22Rv1 (cell line): ENCODE measurements around the gene ST8SIA6.

Experiments
- H3K27ac ChIP-seq: fragments of 450-650 bp; 2 replicates; pipeline ENCODE4 v1.5.1; 2017
- ZFX ChIP-seq: fragments of 450-650 bp; IDR thresholded peaks from 2 replicates; pipeline ENCODE4 v1.6.1; 2017; ENCODE audit warnings: antibody characterized with exemption, borderline replicate concordance
- TF ChIP-seq, protein P1 (sequence below): fragments of 450-650 bp; IDR thresholded peaks from 2 replicates; pipeline ENCODE4 v1.5.1; 2017; ENCODE audit warnings: mild to moderate bottlenecking

The ST8SIA6 gene

DNA sequence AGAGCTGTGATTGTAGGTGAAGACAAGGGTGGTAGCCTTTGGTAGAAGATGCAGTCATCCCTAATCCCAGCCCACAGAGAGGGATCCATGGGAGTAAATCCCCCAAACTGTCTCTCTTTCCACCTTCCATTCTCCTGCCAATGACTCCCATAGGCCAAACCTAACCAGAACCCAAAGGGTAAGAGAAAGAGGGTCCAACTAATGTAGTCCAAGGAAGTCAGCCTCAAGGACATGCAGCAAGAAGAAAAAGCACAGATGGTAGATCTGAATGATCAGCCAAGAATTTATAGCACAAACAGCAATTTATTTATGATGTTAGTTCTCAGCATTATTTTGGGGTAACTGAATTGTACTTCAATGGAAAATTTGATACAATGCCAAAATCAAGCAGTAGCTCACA lies 87.7 kb downstream of the ST8SIA6 start:
- TF ChIP-seq ZFX = no peak
- TF ChIP-seq, protein P1, sequence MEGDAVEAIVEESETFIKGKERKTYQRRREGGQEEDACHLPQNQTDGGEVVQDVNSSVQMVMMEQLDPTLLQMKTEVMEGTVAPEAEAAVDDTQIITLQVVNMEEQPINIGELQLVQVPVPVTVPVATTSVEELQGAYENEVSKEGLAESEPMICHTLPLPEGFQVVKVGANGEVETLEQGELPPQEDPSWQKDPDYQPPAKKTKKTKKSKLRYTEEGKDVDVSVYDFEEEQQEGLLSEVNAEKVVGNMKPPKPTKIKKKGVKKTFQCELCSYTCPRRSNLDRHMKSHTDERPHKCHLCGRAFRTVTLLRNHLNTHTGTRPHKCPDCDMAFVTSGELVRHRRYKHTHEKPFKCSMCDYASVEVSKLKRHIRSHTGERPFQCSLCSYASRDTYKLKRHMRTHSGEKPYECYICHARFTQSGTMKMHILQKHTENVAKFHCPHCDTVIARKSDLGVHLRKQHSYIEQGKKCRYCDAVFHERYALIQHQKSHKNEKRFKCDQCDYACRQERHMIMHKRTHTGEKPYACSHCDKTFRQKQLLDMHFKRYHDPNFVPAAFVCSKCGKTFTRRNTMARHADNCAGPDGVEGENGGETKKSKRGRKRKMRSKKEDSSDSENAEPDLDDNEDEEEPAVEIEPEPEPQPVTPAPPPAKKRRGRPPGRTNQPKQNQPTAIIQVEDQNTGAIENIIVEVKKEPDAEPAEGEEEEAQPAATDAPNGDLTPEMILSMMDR = no peak
- no peak overlapping the region for H3K27ac ChIP-seq

DNA sequence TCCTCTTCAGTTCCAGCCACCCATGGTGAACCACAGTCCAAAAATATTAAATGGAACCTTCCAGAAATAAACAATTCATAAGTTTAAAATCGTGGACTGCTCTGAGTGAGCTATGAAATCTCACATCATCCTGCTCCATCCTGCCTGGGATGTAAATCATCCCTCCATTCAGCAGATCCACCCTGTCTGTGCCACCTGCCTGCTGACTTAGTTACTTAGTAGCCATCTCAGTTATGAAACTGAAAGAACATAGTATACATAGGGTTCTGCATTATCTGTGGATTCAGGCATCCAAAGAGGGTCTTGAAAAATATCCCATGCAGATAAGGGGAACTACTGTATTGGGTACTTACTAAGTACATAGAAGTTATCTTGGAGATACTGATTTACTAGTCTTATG lies 89.0 kb downstream of the ST8SIA6 start:
- TF ChIP-seq ZFX = no peak
- TF ChIP-seq, protein P1 = no peak
- H3K27ac ChIP-seq = no peak overlapping the region

DNA sequence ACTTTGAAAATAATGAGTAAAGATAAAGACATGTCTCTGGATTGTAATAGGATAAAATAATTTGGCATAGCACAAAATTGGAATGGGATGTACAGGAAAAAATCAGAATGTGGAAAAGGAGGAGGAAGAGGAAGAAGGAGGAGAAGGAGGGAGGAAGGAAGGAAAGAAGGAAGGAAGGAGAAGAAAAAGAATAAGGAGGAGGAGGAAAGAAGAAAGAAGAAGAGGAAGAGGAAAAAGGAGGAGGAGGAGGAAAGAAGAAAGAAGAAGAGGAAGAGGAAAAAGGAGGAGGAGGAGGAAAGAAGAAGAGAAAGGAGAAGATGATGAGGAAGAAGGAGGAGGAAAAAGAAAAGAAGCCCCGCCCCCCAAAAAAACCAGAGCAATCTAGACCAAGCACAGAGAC lies 95.9 kb downstream of the ST8SIA6 start:
- H3K27ac ChIP-seq = no peak overlapping the region
- no peak for TF ChIP-seq ZFX
- TF ChIP-seq, protein P1 = no peak

DNA sequence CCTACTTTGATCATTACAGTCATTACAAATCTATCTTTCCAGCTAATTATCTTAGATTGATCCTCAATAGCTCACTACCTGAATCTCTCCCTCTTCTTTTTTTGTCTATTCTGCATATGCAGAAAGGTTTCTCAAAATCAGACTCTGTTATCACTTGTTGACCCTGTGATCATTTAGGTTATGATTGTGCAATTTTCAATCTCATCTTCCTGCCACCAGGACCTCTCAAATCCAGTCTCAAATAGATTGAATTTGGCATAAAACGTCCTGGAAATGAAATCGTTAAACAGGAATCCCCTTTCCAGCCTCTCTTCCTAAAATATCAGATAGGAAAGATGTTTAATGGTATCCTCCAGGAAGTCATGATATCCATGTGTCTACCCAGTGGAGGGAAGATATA lies 96.6 kb downstream of the ST8SIA6 start:
- no peak for TF ChIP-seq ZFX
- TF ChIP-seq, protein P1 = no peak
- no peak overlapping the region for H3K27ac ChIP-seq

DNA sequence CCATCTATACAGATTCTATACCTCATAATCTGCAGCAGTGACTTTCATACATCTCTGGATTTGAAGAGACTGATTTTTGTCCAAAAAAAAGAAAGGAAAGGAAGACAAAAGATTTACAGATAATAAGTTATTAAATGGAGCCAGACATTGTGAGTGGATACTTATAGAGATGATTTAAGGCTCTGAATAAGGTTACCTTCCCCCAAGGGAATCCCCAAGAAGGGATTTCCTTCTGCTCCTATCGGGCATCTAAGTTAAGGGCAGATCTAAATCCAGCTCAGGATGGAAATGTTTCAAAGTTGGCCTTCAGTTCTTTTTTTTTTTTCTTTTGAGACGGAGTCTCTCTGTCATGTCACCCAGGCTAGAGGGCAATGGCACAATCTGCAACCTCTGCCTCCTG lies 97.6 kb downstream of the ST8SIA6 start:
- H3K27ac ChIP-seq = no peak overlapping the region
- TF ChIP-seq, protein P1 = no peak
- no peak for TF ChIP-seq ZFX

DNA sequence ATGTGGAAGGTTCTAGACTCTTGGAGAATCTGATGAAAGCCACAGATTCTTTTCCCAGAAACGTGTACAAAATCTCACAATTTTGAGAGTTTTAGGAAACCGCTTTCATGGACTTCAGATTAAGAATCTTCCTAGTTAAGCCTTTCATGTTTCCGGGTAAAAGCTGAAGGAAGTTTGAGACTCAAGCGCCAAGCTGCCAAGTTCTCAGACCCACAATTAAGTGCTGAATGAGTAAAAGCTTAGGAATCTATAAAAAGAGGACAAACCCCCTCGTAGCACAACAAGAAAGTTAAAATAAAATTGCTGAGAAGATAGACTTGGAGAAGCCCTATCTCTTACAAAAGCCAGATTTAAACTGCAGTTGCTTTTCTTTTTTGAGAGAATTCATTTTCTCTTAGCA lies 99.6 kb downstream of the ST8SIA6 start:
- TF ChIP-seq, protein P1 = no peak
- TF ChIP-seq ZFX = no peak
- H3K27ac ChIP-seq = no peak overlapping the region

DNA sequence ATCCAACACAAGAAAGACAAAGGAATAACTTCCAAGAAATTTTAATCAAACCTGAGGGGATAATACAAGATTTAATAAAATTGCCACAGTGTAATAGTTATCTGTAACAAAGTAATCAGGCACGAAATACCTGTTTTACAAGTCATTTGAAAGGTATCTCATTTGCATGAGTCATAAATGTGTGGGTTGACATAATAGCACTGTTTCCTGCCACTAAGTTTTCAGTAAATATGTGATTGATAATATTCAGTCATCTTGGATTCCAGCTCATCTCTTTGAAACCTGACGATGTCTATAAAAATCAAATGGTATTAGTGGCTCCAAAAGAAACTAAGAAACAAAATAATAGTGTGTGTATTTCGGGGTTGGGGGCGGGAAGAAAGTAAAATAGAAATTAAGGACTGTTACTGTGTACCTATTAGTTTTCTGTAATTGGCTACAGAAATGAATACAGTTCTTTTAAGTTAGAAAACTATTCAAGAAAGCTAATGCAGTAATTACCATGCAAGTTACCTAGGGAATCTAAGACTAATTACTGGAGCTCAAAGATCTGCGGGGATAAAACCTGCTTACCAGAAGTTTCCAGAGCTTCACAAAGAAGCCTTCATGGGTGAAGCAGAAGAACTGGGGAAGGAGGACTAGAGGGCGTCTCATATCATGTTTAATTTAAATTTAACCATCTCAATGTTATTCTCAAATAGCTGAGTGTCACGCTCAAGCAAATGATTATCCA lies 100.7 kb downstream of the ST8SIA6 start:
- TF ChIP-seq ZFX = no peak
- TF ChIP-seq, protein P1 = no peak
- H3K27ac ChIP-seq = no peak overlapping the region
